ENCODE measurements around the gene VASH2.

VASH2 gene

DNA sequence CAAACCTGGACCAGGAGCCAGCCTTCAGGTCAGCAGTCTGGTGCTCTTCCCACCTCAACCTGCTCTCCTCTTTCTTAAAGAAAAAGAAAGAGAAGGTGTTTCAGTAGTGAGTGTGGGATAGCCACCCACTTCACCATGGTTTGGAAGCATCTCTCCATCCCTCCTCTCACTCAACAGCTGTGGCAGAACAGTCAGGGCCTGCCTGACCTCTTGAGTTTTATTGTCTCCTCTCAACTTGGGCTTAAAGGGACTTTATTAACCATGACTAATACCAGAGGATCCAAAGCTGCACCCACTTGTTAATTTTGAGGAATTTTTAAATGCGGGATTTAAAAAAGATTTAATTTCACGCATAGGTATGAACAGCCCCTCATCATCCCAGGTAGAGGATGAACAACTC is 570 bp upstream of the VASH2 start:
- Histone ChIP-seq H3K9me3 (ENCODE audit: low read length) (no peaks in the 10 kb centered on the region), H3K27ac (ENCODE audit: low read depth, low read length) (no peak overlapping the region), H3K4me1 (ENCODE audit: insufficient read depth, low read length) (no peaks in the 10 kb centered on the region), H3K9ac (ENCODE audit: low read length) (no peak overlapping the region), H3K4me3 (ENCODE audit: low read depth in 1 of 2, low read length in 2 of 2) (peak overlapping the region; percentile 52 to 57), H3K27me3 (ENCODE audit: control insufficient read depth in 1 of 2, insufficient read depth in 2 of 2, low read length in 2 of 2) (peaks cover 0 to 14% of the 10 kb centered on the region in 2 donors), H3K36me3 (ENCODE audit: insufficient read depth, low read length) (no peaks in the 10 kb centered on the region)

DNA sequence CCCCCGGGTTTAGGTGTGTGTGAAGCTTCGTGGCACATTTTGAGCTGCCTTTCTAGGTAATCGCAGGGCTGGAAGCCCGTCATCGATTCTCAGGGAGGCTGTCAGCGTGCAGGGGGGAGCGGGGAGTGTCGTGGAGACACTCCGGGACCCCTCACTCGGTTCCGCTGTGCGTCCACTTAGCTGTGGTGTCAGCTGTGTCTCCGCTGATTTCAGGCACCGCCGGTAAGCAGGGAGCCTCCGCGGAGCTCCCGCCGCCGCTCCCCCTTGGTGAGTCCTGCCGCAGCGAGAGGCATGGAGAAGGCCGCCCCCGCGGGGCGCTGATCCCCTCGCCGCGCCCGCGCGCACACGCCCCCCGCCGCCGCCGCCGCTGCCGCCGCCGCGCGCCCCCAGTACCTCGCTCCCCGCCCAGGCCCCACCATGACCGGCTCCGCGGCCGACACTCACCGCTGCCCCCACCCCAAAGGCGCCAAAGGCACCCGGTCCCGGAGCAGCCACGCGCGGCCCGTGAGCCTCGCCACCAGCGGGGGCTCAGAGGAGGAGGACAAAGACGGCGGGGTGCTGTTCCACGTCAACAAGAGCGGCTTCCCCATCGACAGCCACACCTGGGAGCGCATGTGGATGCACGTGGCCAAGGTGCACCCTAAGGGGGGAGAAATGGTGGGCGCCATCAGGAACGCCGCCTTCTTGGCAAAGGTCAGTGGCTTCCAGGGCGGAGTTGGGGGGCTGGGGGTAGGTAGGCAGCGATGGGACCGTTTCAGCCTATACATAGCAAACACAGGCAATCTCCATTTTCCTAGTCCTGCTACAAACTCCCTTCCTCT is 995 bp downstream of the VASH2 start:
- H3K4me1 ChIP-seq (ENCODE audit: insufficient read depth, low read length) = no peaks in the 10 kb centered on the region
- no peak overlapping the region for H3K9ac ChIP-seq (ENCODE audit: low read length)
- H3K36me3 ChIP-seq (ENCODE audit: insufficient read depth, low read length) = no peaks in the 10 kb centered on the region
- H3K27ac ChIP-seq (ENCODE audit: low read depth, low read length) = no peak overlapping the region
- peak overlapping the region; percentile 52 to 57 for H3K4me3 ChIP-seq (ENCODE audit: low read depth in 1 of 2, low read length in 2 of 2)
- no peaks in the 10 kb centered on the region for H3K9me3 ChIP-seq (ENCODE audit: low read length)
- peaks cover 0 to 14% of the 10 kb centered on the region in 2 donors for H3K27me3 ChIP-seq (ENCODE audit: control insufficient read depth in 1 of 2, insufficient read depth in 2 of 2, low read length in 2 of 2)

DNA sequence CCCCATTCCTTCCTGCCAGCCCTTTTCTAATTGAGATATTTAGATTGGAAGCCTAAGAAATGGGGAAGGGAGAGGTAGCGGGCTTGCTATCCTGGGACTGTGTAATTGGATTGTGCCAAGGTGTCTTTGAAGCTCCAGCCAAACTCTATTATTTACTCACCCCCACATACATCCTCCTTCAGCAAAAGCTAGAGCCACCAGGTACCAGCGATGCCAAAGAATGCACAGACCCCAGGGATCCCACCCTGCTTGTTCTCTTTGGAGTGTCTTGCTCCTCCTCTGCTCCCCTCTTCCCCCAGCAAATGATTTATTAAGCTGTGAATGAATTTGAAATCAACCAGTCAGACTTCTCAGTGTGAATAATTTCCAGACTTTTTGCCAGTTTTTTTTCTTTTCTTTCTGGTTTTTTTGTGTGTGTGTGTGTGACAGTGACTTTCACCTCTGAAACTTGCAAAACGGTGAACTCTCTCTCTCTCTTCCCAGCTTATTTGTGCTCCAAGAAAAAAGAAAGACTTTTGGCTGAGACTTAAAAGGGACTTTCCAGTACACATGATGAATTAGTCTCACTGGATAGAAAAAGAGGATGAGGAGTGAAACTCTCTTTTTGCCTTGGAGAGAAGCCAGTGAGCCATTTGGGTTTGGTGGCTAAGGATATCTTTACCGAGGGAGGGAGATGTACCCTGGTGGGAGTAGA is 1.8 kb downstream of the VASH2 start:
- Histone ChIP-seq H3K9ac (ENCODE audit: low read length) (no peak overlapping the region), H3K4me1 (ENCODE audit: insufficient read depth, low read length) (no peaks in the 10 kb centered on the region), H3K27ac (ENCODE audit: low read depth, low read length) (no peak overlapping the region), H3K9me3 (ENCODE audit: low read length) (no peaks in the 10 kb centered on the region), H3K4me3 (ENCODE audit: low read depth in 1 of 2, low read length in 2 of 2) (peak overlapping the region in 1 of 2 donors; percentile 34), H3K27me3 (ENCODE audit: control insufficient read depth in 1 of 2, insufficient read depth in 2 of 2, low read length in 2 of 2) (peaks cover 0 to 14% of the 10 kb centered on the region in 2 donors), H3K36me3 (ENCODE audit: insufficient read depth, low read length) (no peaks in the 10 kb centered on the region)

DNA sequence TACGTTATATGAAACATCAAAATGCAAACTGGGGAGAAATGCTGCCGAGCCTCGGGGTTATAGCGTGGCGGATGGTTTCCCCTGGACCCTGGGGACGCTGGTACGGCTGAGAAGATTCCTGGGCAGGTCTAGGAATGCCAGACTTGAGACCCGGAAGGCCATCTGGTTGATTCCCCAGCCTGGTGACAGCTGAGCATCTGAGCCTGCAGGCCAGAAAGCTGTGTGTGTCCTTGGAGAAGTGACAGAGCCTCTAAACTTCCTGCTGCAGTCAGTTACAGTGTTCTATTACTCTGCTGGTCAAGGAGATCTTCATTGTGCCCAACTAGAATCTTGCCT is 2.3 kb downstream of the VASH2 start:
- no peak overlapping the region for H3K27ac ChIP-seq (ENCODE audit: low read depth, low read length)
- peaks cover 0 to 14% of the 10 kb centered on the region in 2 donors for H3K27me3 ChIP-seq (ENCODE audit: control insufficient read depth in 1 of 2, insufficient read depth in 2 of 2, low read length in 2 of 2)
- H3K9me3 ChIP-seq (ENCODE audit: low read length) = no peaks in the 10 kb centered on the region
- no peak overlapping the region for H3K4me3 ChIP-seq (ENCODE audit: low read depth in 1 of 2, low read length in 2 of 2)
- H3K9ac ChIP-seq (ENCODE audit: low read length) = no peak overlapping the region
- H3K4me1 ChIP-seq (ENCODE audit: insufficient read depth, low read length) = no peaks in the 10 kb centered on the region
- no peaks in the 10 kb centered on the region for H3K36me3 ChIP-seq (ENCODE audit: insufficient read depth, low read length)

DNA sequence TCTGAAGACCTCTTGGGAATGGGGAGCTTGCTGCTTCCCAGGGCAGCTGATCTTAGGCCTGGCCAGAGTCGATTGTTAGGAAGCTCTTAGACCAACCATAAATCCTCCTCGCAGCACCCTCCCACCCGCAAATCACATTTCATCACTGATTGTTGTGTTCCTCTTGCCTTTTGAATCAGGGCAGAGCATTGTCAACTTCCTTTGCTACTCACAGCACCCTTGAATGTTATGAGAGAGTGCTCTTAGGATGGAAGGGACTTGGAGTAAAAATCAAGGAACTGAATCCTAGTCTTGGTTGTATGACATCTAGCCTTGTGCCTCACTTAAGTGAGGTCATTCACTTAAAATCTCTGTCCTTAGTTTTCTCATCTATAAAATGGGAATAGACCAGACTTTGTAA is 3.0 kb downstream of the VASH2 start:
- H3K27ac ChIP-seq (ENCODE audit: low read depth, low read length) = no peak overlapping the region
- H3K36me3 ChIP-seq (ENCODE audit: insufficient read depth, low read length) = no peaks in the 10 kb centered on the region
- H3K27me3 ChIP-seq (ENCODE audit: control insufficient read depth in 1 of 2, insufficient read depth in 2 of 2, low read length in 2 of 2) = peaks cover 0 to 14% of the 10 kb centered on the region in 2 donors
- no peak overlapping the region for H3K9ac ChIP-seq (ENCODE audit: low read length)
- H3K4me1 ChIP-seq (ENCODE audit: insufficient read depth, low read length) = no peaks in the 10 kb centered on the region
- no peaks in the 10 kb centered on the region for H3K9me3 ChIP-seq (ENCODE audit: low read length)
- H3K4me3 ChIP-seq (ENCODE audit: low read depth in 1 of 2, low read length in 2 of 2) = no peak overlapping the region

DNA sequence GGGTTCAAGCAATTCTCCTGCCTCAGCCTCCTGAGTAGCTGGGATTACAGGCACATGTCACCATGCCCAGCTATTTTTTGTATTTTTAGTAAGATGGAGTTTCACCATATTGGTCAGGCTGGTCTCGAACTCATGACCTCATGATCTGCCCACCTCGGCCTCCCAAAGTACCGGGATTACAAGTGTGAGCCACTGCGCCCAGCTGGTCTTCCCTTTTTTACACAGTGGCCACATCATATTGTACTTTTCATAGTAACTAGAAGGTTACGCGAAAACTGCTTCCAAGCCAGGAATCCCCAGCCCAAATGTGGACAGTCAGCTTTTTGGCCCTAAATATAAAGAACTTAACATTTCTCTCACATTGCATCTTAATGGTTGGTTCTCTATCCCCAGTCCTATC is 4.2 kb downstream of the VASH2 start:
- no peak overlapping the region for H3K4me3 ChIP-seq (ENCODE audit: low read depth in 1 of 2, low read length in 2 of 2)
- H3K36me3 ChIP-seq (ENCODE audit: insufficient read depth, low read length) = no peaks in the 10 kb centered on the region
- H3K9ac ChIP-seq (ENCODE audit: low read length) = no peak overlapping the region
- peaks cover 0 to 14% of the 10 kb centered on the region in 2 donors for H3K27me3 ChIP-seq (ENCODE audit: control insufficient read depth in 1 of 2, insufficient read depth in 2 of 2, low read length in 2 of 2)
- H3K4me1 ChIP-seq (ENCODE audit: insufficient read depth, low read length) = no peaks in the 10 kb centered on the region
- H3K9me3 ChIP-seq (ENCODE audit: low read length) = no peaks in the 10 kb centered on the region
- H3K27ac ChIP-seq (ENCODE audit: low read depth, low read length) = no peak overlapping the region

DNA sequence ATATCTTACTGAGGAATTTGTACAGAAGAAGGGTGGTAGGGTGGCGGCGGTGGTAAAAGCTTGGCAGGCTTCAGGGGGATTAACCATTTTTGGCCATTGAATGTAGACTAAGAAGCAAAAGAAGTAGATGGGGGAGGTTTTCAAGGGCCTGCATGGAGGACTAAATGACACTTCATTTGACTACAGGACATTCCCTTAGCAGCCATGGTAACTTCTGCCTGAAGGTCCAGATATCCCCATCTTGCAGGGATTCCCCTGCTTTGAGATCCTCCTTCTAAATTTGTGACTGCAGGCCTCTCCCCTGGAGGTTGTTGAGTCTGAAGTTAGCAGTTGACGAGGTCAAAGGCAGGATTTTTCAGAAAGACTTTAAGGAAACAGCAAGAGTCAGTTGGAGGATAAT is 4.8 kb downstream of the VASH2 start:
- Histone ChIP-seq H3K4me3 (ENCODE audit: low read depth in 1 of 2, low read length in 2 of 2) (no peak overlapping the region), H3K9me3 (ENCODE audit: low read length) (no peaks in the 10 kb centered on the region), H3K27ac (ENCODE audit: low read depth, low read length) (no peak overlapping the region), H3K9ac (ENCODE audit: low read length) (no peak overlapping the region), H3K4me1 (ENCODE audit: insufficient read depth, low read length) (no peaks in the 10 kb centered on the region), H3K36me3 (ENCODE audit: insufficient read depth, low read length) (no peaks in the 10 kb centered on the region), H3K27me3 (ENCODE audit: control insufficient read depth in 1 of 2, insufficient read depth in 2 of 2, low read length in 2 of 2) (peaks cover 0 to 14% of the 10 kb centered on the region in 2 donors)

DNA sequence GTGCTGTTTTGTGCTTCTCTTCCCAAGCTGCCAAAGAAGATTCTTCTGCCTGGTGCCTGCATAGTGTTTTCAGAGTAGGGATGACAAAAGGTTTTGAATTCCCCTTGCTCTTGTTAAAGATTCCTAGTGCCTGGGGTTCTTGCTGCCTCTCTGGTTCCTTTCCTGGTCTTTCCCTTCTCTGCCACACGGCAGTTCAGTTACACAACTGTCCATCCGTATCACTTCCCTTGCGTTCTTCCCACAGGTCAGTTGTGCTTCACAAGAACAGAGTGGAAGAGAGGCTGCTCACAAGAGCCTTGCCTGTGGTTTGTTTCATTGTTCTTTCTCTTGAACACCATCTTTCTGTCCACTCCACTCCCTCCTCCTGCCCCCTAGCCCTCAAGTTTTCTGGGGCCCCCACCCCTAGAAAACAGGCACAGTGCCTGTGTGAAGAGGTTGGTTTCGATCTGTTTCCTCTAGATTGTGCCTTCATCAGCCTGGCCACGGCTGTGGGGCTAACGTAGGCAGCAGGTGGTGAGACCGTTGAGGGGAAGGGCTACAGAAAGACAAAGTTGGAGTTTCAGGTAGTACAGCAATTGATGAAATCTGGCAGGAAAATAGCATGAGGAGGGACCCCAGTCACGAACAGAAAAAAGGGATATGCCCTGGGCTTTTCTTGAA is 5.8 kb downstream of the VASH2 start:
- H3K27ac ChIP-seq (ENCODE audit: low read depth, low read length) = no peak overlapping the region
- no peak overlapping the region for H3K4me3 ChIP-seq (ENCODE audit: low read depth in 1 of 2, low read length in 2 of 2)
- H3K4me1 ChIP-seq (ENCODE audit: insufficient read depth, low read length) = no peaks in the 10 kb centered on the region
- no peaks in the 10 kb centered on the region for H3K36me3 ChIP-seq (ENCODE audit: insufficient read depth, low read length)
- H3K9ac ChIP-seq (ENCODE audit: low read length) = no peak overlapping the region
- no peaks in the 10 kb centered on the region for H3K9me3 ChIP-seq (ENCODE audit: low read length)
- H3K27me3 ChIP-seq (ENCODE audit: control insufficient read depth in 1 of 2, insufficient read depth in 2 of 2, low read length in 2 of 2) = peaks cover 0 to 5% of the 10 kb centered on the region in 2 donors

DNA sequence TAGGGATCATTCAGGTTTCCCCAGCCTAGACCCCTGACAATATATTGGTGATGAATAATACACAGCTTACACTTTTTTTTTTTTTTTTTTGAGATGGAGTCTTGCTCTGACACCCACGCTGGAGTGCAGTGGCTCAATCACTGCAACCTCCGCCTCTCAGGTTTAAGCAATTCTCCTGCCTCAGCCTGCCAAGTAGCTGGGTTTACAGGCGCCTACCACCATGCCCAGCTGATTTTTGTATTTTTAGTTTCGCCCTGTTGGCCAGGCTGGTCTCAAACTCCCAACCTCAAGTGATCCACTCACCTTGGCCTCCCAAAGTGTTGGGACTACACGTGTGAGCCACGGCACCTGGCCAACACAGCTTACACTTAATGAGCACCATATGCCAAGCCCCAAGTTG is 7.2 kb downstream of the VASH2 start:
- no peaks in the 10 kb centered on the region for H3K4me1 ChIP-seq (ENCODE audit: insufficient read depth, low read length)
- H3K36me3 ChIP-seq (ENCODE audit: insufficient read depth, low read length) = no peaks in the 10 kb centered on the region
- no peaks in the 10 kb centered on the region for H3K27me3 ChIP-seq (ENCODE audit: control insufficient read depth in 1 of 2, insufficient read depth in 2 of 2, low read length in 2 of 2)
- H3K9ac ChIP-seq (ENCODE audit: low read length) = no peak overlapping the region
- H3K4me3 ChIP-seq (ENCODE audit: low read depth in 1 of 2, low read length in 2 of 2) = no peak overlapping the region
- no peak overlapping the region for H3K27ac ChIP-seq (ENCODE audit: low read depth, low read length)
- no peaks in the 10 kb centered on the region for H3K9me3 ChIP-seq (ENCODE audit: low read length)

DNA sequence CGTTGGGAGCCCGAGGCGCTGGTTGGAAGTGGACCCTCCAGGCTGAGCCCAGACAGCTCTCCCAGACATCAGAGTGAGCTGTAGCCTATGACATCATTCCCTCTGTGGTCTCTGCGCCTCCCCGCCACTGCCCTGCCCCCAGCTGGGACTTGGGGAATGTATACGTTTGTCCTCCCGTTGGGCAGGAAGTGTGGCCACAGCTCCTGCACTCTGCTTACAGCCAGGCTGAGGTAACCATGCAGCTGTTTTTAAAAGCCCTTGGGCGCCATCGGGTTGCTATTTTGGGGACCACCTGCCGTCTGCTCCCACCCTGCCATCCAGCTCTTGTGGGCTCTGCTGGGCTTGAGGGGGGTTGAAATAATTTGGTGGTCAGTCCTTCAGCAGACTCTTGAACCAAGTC is 7.8 kb downstream of the VASH2 start:
- Histone ChIP-seq H3K27ac (ENCODE audit: low read depth, low read length) (no peak overlapping the region), H3K27me3 (ENCODE audit: control insufficient read depth in 1 of 2, insufficient read depth in 2 of 2, low read length in 2 of 2) (no peaks in the 10 kb centered on the region), H3K9ac (ENCODE audit: low read length) (no peak overlapping the region), H3K4me3 (ENCODE audit: low read depth in 1 of 2, low read length in 2 of 2) (no peak overlapping the region), H3K36me3 (ENCODE audit: insufficient read depth, low read length) (no peaks in the 10 kb centered on the region), H3K9me3 (ENCODE audit: low read length) (no peaks in the 10 kb centered on the region), H3K4me1 (ENCODE audit: insufficient read depth, low read length) (no peaks in the 10 kb centered on the region)

DNA sequence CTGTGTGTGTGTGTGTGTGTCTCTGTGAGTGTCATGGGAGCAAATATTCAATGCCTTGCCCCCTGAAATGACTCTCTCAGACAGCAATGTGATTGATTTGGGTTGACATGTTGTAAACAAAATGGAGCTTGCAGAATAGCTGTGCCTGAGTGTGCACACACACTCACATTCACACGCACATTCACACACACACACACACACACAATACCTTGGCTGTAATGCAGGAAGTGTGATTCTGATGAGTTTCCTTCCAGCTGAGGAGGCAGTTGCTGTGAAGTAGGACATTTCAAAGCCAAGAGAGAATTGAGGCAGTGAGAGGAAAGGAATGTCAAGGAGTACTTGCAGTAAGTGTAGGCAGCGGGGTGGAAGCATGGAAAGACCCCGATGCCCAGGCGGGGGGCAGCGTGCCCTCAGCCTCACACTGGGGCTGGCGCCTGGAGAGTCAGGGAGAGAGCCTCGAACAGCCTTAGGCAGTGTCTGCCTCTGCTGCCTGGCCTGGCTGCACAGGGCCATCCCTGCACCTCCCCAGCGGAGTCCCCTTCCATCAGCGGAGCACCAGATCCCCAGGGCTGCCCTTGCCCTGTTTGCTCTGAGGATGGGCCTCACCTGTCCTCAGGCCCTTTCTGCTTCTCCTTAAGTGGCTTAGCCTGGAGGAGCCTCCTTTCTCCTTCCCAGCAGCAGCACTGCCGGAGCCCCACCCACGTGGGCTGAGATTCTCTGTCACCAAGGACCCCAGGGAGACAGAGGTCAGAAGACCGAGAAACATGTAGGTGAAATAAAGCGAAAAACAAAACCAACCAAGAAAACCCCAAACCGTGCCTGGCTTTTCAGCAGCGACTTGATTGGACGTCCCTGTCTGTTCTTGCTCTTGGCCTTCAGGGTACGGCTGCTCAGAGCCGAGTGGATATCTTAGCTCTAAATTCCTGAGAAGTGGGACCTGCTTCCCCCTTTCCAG is 9.2 kb downstream of the VASH2 start:
- H3K27ac ChIP-seq (ENCODE audit: low read depth, low read length) = no peak overlapping the region
- H3K4me3 ChIP-seq (ENCODE audit: low read depth in 1 of 2, low read length in 2 of 2) = no peak overlapping the region
- no peaks in the 10 kb centered on the region for H3K4me1 ChIP-seq (ENCODE audit: insufficient read depth, low read length)
- H3K27me3 ChIP-seq (ENCODE audit: control insufficient read depth in 1 of 2, insufficient read depth in 2 of 2, low read length in 2 of 2) = no peaks in the 10 kb centered on the region
- H3K9me3 ChIP-seq (ENCODE audit: low read length) = no peaks in the 10 kb centered on the region
- no peaks in the 10 kb centered on the region for H3K36me3 ChIP-seq (ENCODE audit: insufficient read depth, low read length)
- H3K9ac ChIP-seq (ENCODE audit: low read length) = no peak overlapping the region

Measured in muscle layer of colon (tissue), 2 donors.